Caco-2 (cell line): ENCODE results near the gene PARVA. TPM values are rescaled to one million over a fixed set of nuclear protein-coding genes. Genes with fewer than 3 reads are reported as not detected.

Experiments
- BruUV-seq: library from RNA; stranded (reverse); fragments of 400-500 nt; replicated peaks from 2 replicates; lab custom pipeline; 2021; lab: Mats Ljungman, UMichigan
- CTCF ChIA-PET: fragments of 300-600 bp; sonication (Branson Sonifier 250); formaldehyde crosslinking; loops from one replicate; lab custom pipeline; 2022; ENCODE audit warnings: antibody characterized with exemption; lab: Charles Lee
- POLR2A ChIA-PET: fragments of 300-600 bp; sonication (Branson Sonifier 250); formaldehyde crosslinking; loops from one replicate; lab custom pipeline; 2022; ENCODE audit warnings: antibody characterized with exemption; lab: Charles Lee
- DNase-seq, 2 experiments: peaks; one replicate each; pipeline versions ENCODE4 v3.0.0 to v3.0.0-alpha.2; 2020 to 2022
- H3K27me3 ChIP-seq: replicated peaks from 2 replicates; pipeline ENCODE4 v1.6.0; 2011; ENCODE audit warnings: low read length; ENCODE audit not compliant: control insufficient read depth, insufficient read depth
- H3K36me3 ChIP-seq: 2 replicates; pipeline ENCODE4 v1.5.1; 2011; ENCODE audit warnings: low read length; ENCODE audit not compliant: control insufficient read depth, insufficient read depth
- H3K4me1 ChIP-seq: fragments of 250-450 bp; sonication (Bioruptor Pico); 2 replicates; pipeline ENCODE4 v1.5.1; 2020; ENCODE audit warnings: mild to moderate bottlenecking
- H3K4me3 ChIP-seq: 2 replicates; pipeline ENCODE4 v1.5.1; 2011; ENCODE audit warnings: low read depth, mild to moderate bottlenecking, control low read depth, low read length
- H3K9me3 ChIP-seq: fragments of 250-450 bp; sonication (Bioruptor Pico); 2 replicates; pipeline ENCODE4 v1.5.1; 2020; ENCODE audit warnings: mild to moderate bottlenecking, moderate library complexity
- H3K27ac Mint-ChIP-seq: one replicate; pipeline ENCODE4 v1.8.0; 2022; ENCODE audit warnings: mixed read lengths; ENCODE audit not compliant: unreplicated experiment
- H3K27me3 Mint-ChIP-seq: one replicate; pipeline ENCODE4 v1.8.0; 2022; ENCODE audit warnings: mixed read lengths; ENCODE audit not compliant: insufficient read depth, unreplicated experiment
- H3K36me3 Mint-ChIP-seq: one replicate; pipeline ENCODE4 v1.8.0; 2022; ENCODE audit warnings: mild to moderate bottlenecking, mixed read lengths; ENCODE audit not compliant: insufficient read depth, unreplicated experiment
- H3K4me1 Mint-ChIP-seq: one replicate; pipeline ENCODE4 v1.8.0; 2022; ENCODE audit warnings: low read depth, mixed read lengths; ENCODE audit not compliant: unreplicated experiment
- H3K4me3 Mint-ChIP-seq: one replicate; pipeline ENCODE4 v1.8.0; 2022; ENCODE audit warnings: mild to moderate bottlenecking, moderate library complexity, mixed read lengths; ENCODE audit not compliant: unreplicated experiment
- H3K9me3 Mint-ChIP-seq: one replicate; pipeline ENCODE4 v1.8.0; 2022; ENCODE audit warnings: mixed read lengths; ENCODE audit not compliant: unreplicated experiment
- CTCF ChIP-seq, 2 experiments: fragments of 200-600 bp in 1 of 2; IDR thresholded peaks; 1 replicate in 1 of 2; 2 replicates in 1 of 2; pipeline versions ENCODE4 v1.5.1 to v1.8.0; 2011 to 2022; ENCODE audit warnings: antibody characterized with exemption in 1 of 2, control low read depth in 1 of 2, inconsistent platforms in 1 of 2, low read depth in 1 of 2, low read length in 1 of 2, mild to moderate bottlenecking in 1 of 2, moderate library complexity in 1 of 2; ENCODE audit not compliant: insufficient read depth in 1 of 2, severe bottlenecking in 1 of 2, unreplicated experiment in 1 of 2
- intact Hi-C: fragments of 100-400 bp; cut with micrococcal nuclease; formaldehyde crosslinking; loops from one replicate; pipeline ENCODE4 v1.10.0; 2022; ENCODE audit not compliant: unreplicated experiment
- total RNA-seq: library from RNA; stranded (reverse); gene quantifications from 2 replicates; pipeline ENCODE4 v1.2.3, GENCODE V29; 2022

Gene PARVA
- total RNA-seq, 1 experiment from 2014 or later: 45.3 TPM

GRCh38 chr11:12544986-12545775, 167.8 kb downstream of the PARVA start:
- BruUV-seq: no TSS peak
- intact Hi-C loops: no loop called here

GRCh38 chr11:12546122-12546521, 168.8 kb downstream of the PARVA start:
- intact Hi-C loops: no loop called here
- no peak for TF ChIP-seq CTCF (IDR thresholded peaks at IDR 0.05; ENCODE audit: insufficient read depth in 1 of 2, low read depth in 1 of 2, low read length in 1 of 2, severe bottlenecking in 1 of 2, unreplicated experiment in 1 of 2)
- Mint-ChIP-seq H3K4me3 (no peak overlapping the region), H3K4me1 (peaks cover 11% of the 10 kb centered on the region), H3K36me3 (no peaks in the 10 kb centered on the region), H3K9me3 (no peaks in the 10 kb centered on the region), H3K27me3 (no peaks in the 10 kb centered on the region), H3K27ac (no peak overlapping the region)
- POLR2A ChIA-PET: no interaction called here
- Histone ChIP-seq H3K4me3 (no peak overlapping the region), H3K4me1 (peaks cover 13% of the 10 kb centered on the region), H3K9me3 (no peaks in the 10 kb centered on the region), H3K27me3 (no peaks in the 10 kb centered on the region), H3K36me3 (no peaks in the 10 kb centered on the region)
- no TSS peak for BruUV-seq
- no peak for DNase-seq
- CTCF ChIA-PET: interaction anchor here (0.7 kb wide), 1 partner anchor 10 kb away, joined by 3 read pairs; no protein-coding TSS in a partner anchor

More at GRCh38 chr11:12544986-12545775, 167.8 kb downstream of the PARVA start:
- ChIA-PET CTCF (no interaction called here), POLR2A (no interaction called here)
- Mint-ChIP-seq H3K36me3 (no peaks in the 10 kb centered on the region), H3K4me3 (no peak overlapping the region), H3K27ac (no peak overlapping the region), H3K9me3 (no peaks in the 10 kb centered on the region), H3K4me1 (peaks cover 12% of the 10 kb centered on the region), H3K27me3 (no peaks in the 10 kb centered on the region)
- no peaks in the 10 kb centered on the region for H3K36me3 ChIP-seq
- peaks cover 23% of the 10 kb centered on the region for H3K4me1 ChIP-seq
- no peaks in the 10 kb centered on the region for H3K9me3 ChIP-seq
- no peak for TF ChIP-seq CTCF (IDR thresholded peaks at IDR 0.05; ENCODE audit: insufficient read depth in 1 of 2, low read depth in 1 of 2, low read length in 1 of 2, severe bottlenecking in 1 of 2, unreplicated experiment in 1 of 2)
- no peak overlapping the region for H3K4me3 ChIP-seq
- H3K27me3 ChIP-seq: no peaks in the 10 kb centered on the region
- no peak for DNase-seq

GRCh38 chr11:12546660-12547059, 169.3 kb downstream of the PARVA start:
- H3K36me3 Mint-ChIP-seq: no peaks in the 10 kb centered on the region
- no peak overlapping the region for H3K4me3 ChIP-seq
- no peaks in the 10 kb centered on the region for H3K9me3 Mint-ChIP-seq
- BruUV-seq: no TSS peak
- H3K4me3 Mint-ChIP-seq: no peak overlapping the region
- H3K27me3 Mint-ChIP-seq: no peaks in the 10 kb centered on the region
- no peaks in the 10 kb centered on the region for H3K36me3 ChIP-seq
- no peak overlapping the region for H3K27ac Mint-ChIP-seq
- peaks cover 8% of the 10 kb centered on the region; the same call in 1 of the 2 replicates for H3K4me1 ChIP-seq
- ChIA-PET POLR2A (no interaction called here), CTCF (no interaction called here)
- no peaks in the 10 kb centered on the region for H3K27me3 ChIP-seq
- peaks cover 7% of the 10 kb centered on the region for H3K4me1 Mint-ChIP-seq
- intact Hi-C loops: no loop called here
- H3K9me3 ChIP-seq: no peaks in the 10 kb centered on the region
- no peak for TF ChIP-seq CTCF (IDR thresholded peaks at IDR 0.05; ENCODE audit: insufficient read depth in 1 of 2, low read depth in 1 of 2, low read length in 1 of 2, severe bottlenecking in 1 of 2, unreplicated experiment in 1 of 2)
- no peak for DNase-seq
